Midbrain (tissue), 1 donor: Measurements from ENCODE around the gene DOC2B.
"Not testable (repeated sequence)": the region's sequence is repeated elsewhere in the genome, so short reads cannot be mapped to it uniquely, and the experiment has no call there.

Experiments used
- DNase-seq: peaks from one replicate; lab custom pipeline; 2025; lab: John Stamatoyannopoulos, UW

Gene DOC2B

GRCh38 chr17:213286-214105, 32.0 kb upstream of the DOC2B start:
- DNase-seq, result no peak

GRCh38 chr17:210402-210801, 29.0 kb upstream of the DOC2B start:
- DNase-seq, result no peak

GRCh38 chr17:208429-208828, 27.0 kb upstream of the DOC2B start:
- no peak for DNase-seq

GRCh38 chr17:207775-208174, 26.3 kb upstream of the DOC2B start:
- no peak for DNase-seq

- no peak for DNase-seq
Measured at GRCh38 chr17:206941-207560, 25.6 kb upstream of the DOC2B start.

GRCh38 chr17:206484-206883, 25.0 kb upstream of the DOC2B start:
- not testable (repeated sequence) for DNase-seq

- DNase-seq, result no peak
Measured at GRCh38 chr17:205817-206216, 24.4 kb upstream of the DOC2B start.

- DNase-seq, result no peak
Measured at GRCh38 chr17:205148-205669, 23.8 kb upstream of the DOC2B start.

GRCh38 chr17:204427-205147, 23.1 kb upstream of the DOC2B start:
- peak; percentile 2 for DNase-seq

- no peak for DNase-seq
Measured at GRCh38 chr17:202501-202951, 21.1 kb upstream of the DOC2B start.

GRCh38 chr17:201736-202135, 20.3 kb upstream of the DOC2B start:
- not testable (repeated sequence) for DNase-seq

- DNase-seq, result not testable (repeated sequence)
Measured at GRCh38 chr17:201257-201656, 19.8 kb upstream of the DOC2B start.

GRCh38 chr17:200586-200985, 19.1 kb upstream of the DOC2B start:
- DNase-seq, result no peak

- DNase-seq, result no peak
Measured at GRCh38 chr17:199806-200545, 18.5 kb upstream of the DOC2B start.

GRCh38 chr17:199191-199604, 17.7 kb upstream of the DOC2B start:
- peak; percentile 41 for DNase-seq

GRCh38 chr17:198225-198624, 16.8 kb upstream of the DOC2B start:
- DNase-seq, result not testable (repeated sequence)

GRCh38 chr17:197352-197751, 15.9 kb upstream of the DOC2B start:
- DNase-seq, result no peak

GRCh38 chr17:194828-195602, 13.6 kb upstream of the DOC2B start:
- no peak for DNase-seq

- no peak for DNase-seq
Measured at GRCh38 chr17:193841-194806, 12.7 kb upstream of the DOC2B start.

- DNase-seq, result no peak
Measured at GRCh38 chr17:193426-193810, 12.0 kb upstream of the DOC2B start.
